GM06990 (cell line): Measurements from ENCODE around the gene ADCY1.

ENCODE experiments used
- DNase-seq: peaks from one replicate; pipeline ENCODE4 v3.0.0-alpha.2; 2011; ENCODE audit not compliant: insufficient read length; ENCODE audit errors: extremely low read depth
- H3K27me3 ChIP-seq: replicated peaks from 2 replicates; pipeline ENCODE4 v1.6.0; 2011; ENCODE audit warnings: low read length; ENCODE audit not compliant: control insufficient read depth, insufficient read depth
- H3K36me3 ChIP-seq: 2 replicates; pipeline ENCODE4 v1.5.1; 2011; ENCODE audit warnings: low read length; ENCODE audit not compliant: control insufficient read depth, insufficient read depth
- H3K4me3 ChIP-seq: replicated peaks from 2 replicates; pipeline ENCODE4 v1.5.1; 2011; ENCODE audit warnings: low read depth, mild to moderate bottlenecking, control low read depth, low read length
- TF ChIP-seq, protein P1 (sequence below): IDR thresholded peaks from 2 replicates; pipeline ENCODE4 v1.5.1; 2011; ENCODE audit warnings: low read length, control low read depth, mild to moderate bottlenecking, inconsistent platforms; ENCODE audit not compliant: insufficient read depth, poor library complexity, severe bottlenecking

The ADCY1 gene

DNA sequence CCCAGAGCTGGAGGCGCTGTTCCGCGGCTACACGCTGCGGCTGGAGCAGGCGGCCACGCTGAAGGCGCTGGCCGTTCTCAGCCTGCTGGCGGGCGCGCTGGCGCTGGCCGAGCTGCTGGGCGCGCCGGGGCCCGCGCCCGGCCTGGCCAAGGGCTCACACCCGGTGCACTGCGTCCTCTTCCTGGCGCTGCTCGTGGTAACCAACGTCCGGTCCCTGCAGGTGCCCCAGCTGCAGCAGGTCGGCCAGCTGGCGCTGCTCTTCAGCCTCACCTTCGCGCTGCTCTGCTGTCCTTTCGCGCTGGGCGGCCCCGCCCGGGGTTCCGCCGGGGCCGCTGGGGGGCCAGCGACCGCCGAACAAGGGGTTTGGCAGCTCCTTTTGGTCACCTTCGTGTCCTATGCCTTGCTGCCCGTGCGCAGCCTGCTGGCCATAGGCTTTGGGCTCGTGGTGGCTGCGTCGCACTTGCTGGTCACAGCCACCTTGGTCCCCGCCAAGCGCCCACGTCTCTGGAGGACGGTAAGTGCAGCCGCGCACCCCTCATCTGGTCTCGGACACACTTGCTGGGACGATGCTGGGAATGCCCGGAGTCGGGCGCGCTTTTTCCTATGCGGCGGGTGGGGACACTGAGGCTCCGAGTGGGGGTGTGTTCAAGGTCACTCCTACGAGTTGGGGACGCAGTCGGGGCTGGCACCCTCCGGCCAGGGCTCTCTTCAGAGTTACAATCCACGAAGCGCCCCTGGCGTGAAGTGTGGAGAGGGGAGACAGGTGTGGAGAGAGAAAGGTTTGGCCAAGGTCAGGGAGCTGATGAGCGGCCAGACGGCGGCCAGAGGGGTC lies 717 bp downstream of the ADCY1 start:
- peak overlapping the region; percentile 78 for H3K4me3 ChIP-seq
- TF ChIP-seq, protein P1, sequence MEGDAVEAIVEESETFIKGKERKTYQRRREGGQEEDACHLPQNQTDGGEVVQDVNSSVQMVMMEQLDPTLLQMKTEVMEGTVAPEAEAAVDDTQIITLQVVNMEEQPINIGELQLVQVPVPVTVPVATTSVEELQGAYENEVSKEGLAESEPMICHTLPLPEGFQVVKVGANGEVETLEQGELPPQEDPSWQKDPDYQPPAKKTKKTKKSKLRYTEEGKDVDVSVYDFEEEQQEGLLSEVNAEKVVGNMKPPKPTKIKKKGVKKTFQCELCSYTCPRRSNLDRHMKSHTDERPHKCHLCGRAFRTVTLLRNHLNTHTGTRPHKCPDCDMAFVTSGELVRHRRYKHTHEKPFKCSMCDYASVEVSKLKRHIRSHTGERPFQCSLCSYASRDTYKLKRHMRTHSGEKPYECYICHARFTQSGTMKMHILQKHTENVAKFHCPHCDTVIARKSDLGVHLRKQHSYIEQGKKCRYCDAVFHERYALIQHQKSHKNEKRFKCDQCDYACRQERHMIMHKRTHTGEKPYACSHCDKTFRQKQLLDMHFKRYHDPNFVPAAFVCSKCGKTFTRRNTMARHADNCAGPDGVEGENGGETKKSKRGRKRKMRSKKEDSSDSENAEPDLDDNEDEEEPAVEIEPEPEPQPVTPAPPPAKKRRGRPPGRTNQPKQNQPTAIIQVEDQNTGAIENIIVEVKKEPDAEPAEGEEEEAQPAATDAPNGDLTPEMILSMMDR: peak; percentile 8
- no peaks in the 10 kb centered on the region for H3K27me3 ChIP-seq
- H3K36me3 ChIP-seq: no peaks in the 10 kb centered on the region
- peak; percentile 48 for DNase-seq

DNA sequence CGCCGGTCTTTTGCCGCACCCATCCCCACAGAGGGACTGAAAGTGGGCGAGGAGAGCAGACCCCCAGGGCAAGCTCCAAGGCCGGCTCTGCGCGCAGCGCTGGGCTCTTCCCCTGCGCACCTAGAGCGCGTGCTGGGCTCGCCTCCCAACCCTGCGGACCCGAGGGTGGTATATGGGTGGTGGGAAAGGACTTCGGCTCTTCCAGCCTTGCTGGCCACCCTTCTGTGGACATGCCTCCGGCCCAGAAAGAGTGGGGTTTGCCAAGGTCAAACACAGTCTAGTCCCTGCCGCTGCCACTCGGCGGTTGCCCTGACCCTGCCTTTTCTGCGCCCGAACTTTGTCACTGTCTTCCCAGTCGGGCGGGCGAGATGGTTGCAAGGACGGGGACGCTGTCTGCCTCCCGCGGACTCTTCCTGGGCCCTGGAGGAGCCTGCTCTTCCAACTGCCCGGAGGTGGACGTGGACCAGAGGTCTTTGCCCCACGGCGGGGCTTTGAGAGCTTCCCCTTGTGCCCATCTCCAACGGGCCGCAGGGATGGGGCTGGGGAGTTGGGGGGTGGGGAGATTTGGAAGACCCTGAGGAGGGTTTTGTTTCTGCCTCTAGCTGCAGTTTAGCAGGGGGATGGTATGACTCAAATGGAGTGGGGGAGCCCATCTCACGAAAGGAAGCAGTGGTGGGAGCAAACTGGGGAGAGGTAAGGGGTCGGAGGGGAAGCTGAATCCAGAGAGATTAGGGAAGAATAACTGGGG lies 1.5 kb downstream of the ADCY1 start:
- H3K4me3 ChIP-seq: peak overlapping the region; percentile 78
- H3K36me3 ChIP-seq: no peaks in the 10 kb centered on the region
- H3K27me3 ChIP-seq: no peaks in the 10 kb centered on the region
- TF ChIP-seq, protein P1: no peak
- no peak for DNase-seq

DNA sequence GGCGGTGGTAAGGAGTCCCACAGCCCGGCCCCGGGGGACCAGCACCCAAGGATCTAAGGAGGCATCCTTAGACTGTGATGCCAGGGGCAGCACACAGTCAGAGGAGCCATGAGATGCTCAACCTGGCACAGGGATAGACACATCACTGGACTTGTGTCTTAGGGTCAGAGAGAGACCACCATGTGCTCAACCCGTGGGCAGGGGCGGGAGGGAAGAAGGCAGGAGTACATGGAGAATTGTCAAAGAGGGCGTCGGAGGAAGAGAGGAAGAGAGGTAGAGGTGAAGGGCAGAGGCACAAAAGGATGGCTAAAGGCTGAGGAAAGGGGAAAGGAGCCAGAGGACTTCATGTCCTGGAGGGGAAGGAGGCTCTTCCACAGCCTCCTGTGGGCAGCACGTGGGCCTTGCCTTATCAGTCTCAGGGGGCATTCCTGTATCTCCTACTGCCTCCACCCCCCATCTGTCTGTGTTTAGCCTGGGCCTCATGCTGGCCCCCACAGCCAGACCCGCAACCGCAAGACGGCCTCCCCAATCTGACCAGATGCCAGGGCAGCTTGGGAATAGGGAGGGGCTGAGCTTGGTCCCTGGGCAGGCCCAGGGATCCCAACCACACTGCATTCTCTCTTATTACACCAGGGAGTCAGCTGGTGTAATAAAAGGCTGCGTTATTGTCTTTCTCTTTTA lies 2.2 kb downstream of the ADCY1 start:
- no peaks in the 10 kb centered on the region for H3K27me3 ChIP-seq
- TF ChIP-seq, protein P1: no peak
- H3K4me3 ChIP-seq: peak overlapping the region; percentile 78
- H3K36me3 ChIP-seq: no peaks in the 10 kb centered on the region
- DNase-seq: no peak

DNA sequence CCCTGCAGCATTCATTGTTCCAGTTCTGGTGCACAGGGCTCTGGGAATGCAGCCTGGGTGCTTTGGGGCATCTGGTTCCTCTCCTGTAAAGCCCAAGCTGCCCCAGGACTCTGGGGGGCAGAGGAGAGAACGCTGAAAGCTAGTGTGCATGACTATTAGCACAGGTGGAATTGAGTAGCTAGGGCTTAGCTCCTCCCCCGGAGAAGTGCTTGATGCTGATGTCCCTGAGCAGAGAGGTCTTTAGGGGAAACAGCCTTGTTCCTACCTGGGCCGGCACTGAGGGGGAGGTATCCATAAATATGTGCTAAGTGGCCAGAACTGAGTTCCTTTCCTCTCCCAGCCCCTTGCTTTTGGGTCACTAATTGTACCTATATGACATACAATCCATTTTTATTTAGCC lies 3.9 kb downstream of the ADCY1 start:
- TF ChIP-seq, protein P1: no peak
- no peak overlapping the region for H3K4me3 ChIP-seq
- no peak for DNase-seq
- H3K27me3 ChIP-seq: no peaks in the 10 kb centered on the region
- no peaks in the 10 kb centered on the region for H3K36me3 ChIP-seq

DNA sequence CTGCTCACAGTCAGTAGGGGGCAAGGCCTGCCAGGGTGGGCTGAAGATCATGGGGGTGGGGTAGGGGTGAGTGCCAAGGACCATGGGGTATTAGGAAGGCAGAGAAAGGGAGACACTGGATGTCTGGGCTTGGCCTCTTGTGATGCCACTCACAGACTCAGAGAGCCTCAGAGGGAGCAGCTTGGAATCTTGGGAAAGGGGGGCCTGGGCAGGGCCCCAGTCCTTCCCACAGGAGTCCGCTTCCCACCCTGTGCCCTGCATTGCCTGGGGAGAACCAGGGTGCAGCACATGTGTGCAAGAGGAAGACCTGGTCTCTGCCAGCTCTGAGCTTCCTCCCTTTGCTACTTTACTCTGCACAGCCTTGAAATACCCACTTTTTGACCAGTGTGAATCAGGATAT lies 4.3 kb downstream of the ADCY1 start:
- TF ChIP-seq, protein P1: no peak
- DNase-seq: no peak
- no peaks in the 10 kb centered on the region for H3K27me3 ChIP-seq
- H3K36me3 ChIP-seq: no peaks in the 10 kb centered on the region
- H3K4me3 ChIP-seq: no peak overlapping the region
